ENCODE results near the gene SLC35A2. TPM values are rescaled to one million over a fixed set of nuclear protein-coding genes. Genes with fewer than 3 reads are reported as not detected.

Gene SLC35A2
- total RNA-seq, 1 donor from 2014 or later, result 40.9 TPM

GRCh38 chrX:48939524-48940228 lies 28.2 kb upstream of the SLC35A2 start:
- TF ChIP-seq CTCF (IDR thresholded peaks at IDR 0.05; ENCODE audit: insufficient read depth, low read length, poor library complexity, severe bottlenecking), result no peak
- H3K4me3 ChIP-seq (ENCODE audit: low read depth, low read length), result no peak overlapping the region
- no peaks in the 10 kb centered on the region for H3K27me3 ChIP-seq (ENCODE audit: control insufficient read depth, insufficient read depth, low read length)
- no peaks in the 10 kb centered on the region for H3K36me3 ChIP-seq (ENCODE audit: control insufficient read depth, insufficient read depth, low read length)
- DNase-seq (ENCODE audit: low read depth), result no peak

- Histone ChIP-seq H3K36me3 (ENCODE audit: control insufficient read depth, insufficient read depth, low read length) (no peaks in the 10 kb centered on the region), H3K4me3 (ENCODE audit: low read depth, low read length) (no peak overlapping the region), H3K27me3 (ENCODE audit: control insufficient read depth, insufficient read depth, low read length) (no peaks in the 10 kb centered on the region)
- DNase-seq (ENCODE audit: low read depth), result no peak
- TF ChIP-seq CTCF (IDR thresholded peaks at IDR 0.05; ENCODE audit: insufficient read depth, low read length, poor library complexity, severe bottlenecking), result no peak
These were observed 27.4 kb upstream of the SLC35A2 start for GRCh38 chrX:48938721-48939425.

GRCh38 chrX:48937054-48937907 lies 25.8 kb upstream of the SLC35A2 start:
- TF ChIP-seq CTCF (IDR thresholded peaks at IDR 0.05; ENCODE audit: insufficient read depth, low read length, poor library complexity, severe bottlenecking), result no peak
- H3K36me3 ChIP-seq (ENCODE audit: control insufficient read depth, insufficient read depth, low read length), result no peaks in the 10 kb centered on the region
- H3K4me3 ChIP-seq (ENCODE audit: low read depth, low read length), result no peak overlapping the region
- no peaks in the 10 kb centered on the region for H3K27me3 ChIP-seq (ENCODE audit: control insufficient read depth, insufficient read depth, low read length)
- DNase-seq (ENCODE audit: low read depth), result no peak

- DNase-seq (ENCODE audit: low read depth), result no peak
- H3K4me3 ChIP-seq (ENCODE audit: low read depth, low read length), result no peak overlapping the region
- TF ChIP-seq CTCF (IDR thresholded peaks at IDR 0.05; ENCODE audit: insufficient read depth, low read length, poor library complexity, severe bottlenecking), result no peak
- H3K36me3 ChIP-seq (ENCODE audit: control insufficient read depth, insufficient read depth, low read length), result no peaks in the 10 kb centered on the region
- H3K27me3 ChIP-seq (ENCODE audit: control insufficient read depth, insufficient read depth, low read length), result no peaks in the 10 kb centered on the region
These were observed 25.1 kb upstream of the SLC35A2 start for GRCh38 chrX:48936429-48937053.

GRCh38 chrX:48935301-48935670 lies 23.8 kb upstream of the SLC35A2 start:
- DNase-seq (ENCODE audit: low read depth), result no peak
- Histone ChIP-seq H3K27me3 (ENCODE audit: control insufficient read depth, insufficient read depth, low read length) (no peaks in the 10 kb centered on the region), H3K4me3 (ENCODE audit: low read depth, low read length) (no peak overlapping the region), H3K36me3 (ENCODE audit: control insufficient read depth, insufficient read depth, low read length) (no peaks in the 10 kb centered on the region)
- TF ChIP-seq CTCF (IDR thresholded peaks at IDR 0.05; ENCODE audit: insufficient read depth, low read length, poor library complexity, severe bottlenecking), result no peak
